Left lung (tissue), 10 donors: ENCODE measurements around the gene ROBO4. TPM values are rescaled to one million over a fixed set of nuclear protein-coding genes. Genes with fewer than 3 reads are reported as not detected.
A peak's percentile ranks its signal among the peaks of the same experiment; 100 is the strongest.

ENCODE experiments used
- ATAC-seq: fragments of 200-7000 bp; cut with Tn5 transposase; one replicate; pipeline ENCODE4 v1.9.1; 2020; ENCODE audit warnings: moderate library complexity
- DNase-seq, 4 donors: peaks; one replicate each; pipeline ENCODE4 v3.0.0-alpha.2; 2013 to 2020
- H3K27ac ChIP-seq, 2 donors: fragments of 200-600 bp; sonication (generic) in 1 of 2; one replicate each; pipeline versions ENCODE4 v1.5.0 to v1.8.0; 2020 to 2021
- H3K27me3 ChIP-seq, 2 donors: fragments of 200-600 bp; sonication (generic) in 1 of 2; one replicate each; pipeline versions ENCODE4 v1.5.0 to v1.8.0; 2020 to 2021
- H3K36me3 ChIP-seq, 2 donors: fragments of 200-600 bp; sonication (generic) in 1 of 2; one replicate each; pipeline versions ENCODE4 v1.5.0 to v1.8.0; 2020 to 2021
- H3K4me1 ChIP-seq, 2 donors: fragments of 200-600 bp; one replicate each; pipeline ENCODE4 v1.8.0; 2021
- H3K4me3 ChIP-seq, 2 donors: fragments of 200-600 bp; sonication (generic) in 1 of 2; one replicate each; pipeline versions ENCODE4 v1.5.0 to v1.8.0; 2020 to 2021; ENCODE audit warnings: mild to moderate bottlenecking in 1 of 2
- H3K9me3 ChIP-seq, 2 donors: fragments of 200-600 bp; sonication (generic) in 1 of 2; one replicate each; pipeline versions ENCODE4 v1.5.0 to v1.8.0; 2020 to 2021
- CTCF ChIP-seq, 2 donors: fragments of 200-600 bp; sonication (generic) in 1 of 2; IDR thresholded peaks; one replicate each; pipeline versions ENCODE4 v1.5.0 to v1.8.0; 2021; ENCODE audit warnings: antibody characterized with exemption in 2 of 2
- intact Hi-C, 2 donors: fragments of 100-400 bp; cut with DNase I; formaldehyde crosslinking; loops; one replicate each; pipeline versions ENCODE4 v1.11.2 to v1.14.2; 2022
- polyA plus RNA-seq, 6 donors: library from polyadenylated mRNA; unstranded; fragments of 120-200 nt; gene quantifications; one replicate each; pipeline ENCODE4 v1.2.1, GENCODE V29; 2013; ENCODE audit not compliant: insufficient read length in 6 of 6
- total RNA-seq, 2 donors: library from RNA; stranded (reverse); fragmentation: NEBNext Ultra II Directional; extraction: Animal tissue kit (Norgen Biotek cat#: 25700); gene quantifications; one replicate each; pipeline ENCODE4 v1.2.1, GENCODE V29; 2021
- donor health status: DM: no; HTN: yes; CAD: no.
- donor health status: DM: no; HTN: no; CAD: no.

The ROBO4 gene
- total and polyA plus RNA-seq, 8 donors, result 31.1 to 61.9 (median 44.1) TPM

- no peak for ATAC-seq
Observed at GRCh38 chr11:124870430-124870829, 27.2 kb downstream of the ROBO4 start.

DNA sequence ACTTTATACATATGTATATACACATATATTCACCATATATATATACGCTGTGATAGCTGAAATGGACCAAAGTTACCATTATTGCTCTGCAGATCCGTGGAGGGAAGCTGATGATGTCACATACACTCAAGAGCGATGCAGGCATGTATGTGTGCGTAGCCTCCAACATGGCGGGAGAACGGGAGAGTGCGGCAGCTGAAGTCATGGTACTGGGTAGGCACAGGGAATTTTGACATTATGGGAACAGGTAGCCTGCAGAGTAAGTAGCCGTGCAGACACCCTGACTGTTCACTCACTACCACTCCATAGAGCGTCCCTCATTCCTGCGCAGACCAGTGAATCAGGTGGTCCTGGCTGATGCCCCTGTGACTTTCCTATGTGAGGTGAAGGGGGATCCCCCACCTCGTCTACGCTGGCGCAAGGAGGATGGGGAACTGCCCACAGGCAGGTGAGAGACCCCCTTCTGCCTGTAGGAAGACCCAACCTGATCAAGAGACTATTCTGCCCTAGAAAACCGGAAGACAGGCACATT is 27.7 kb downstream of the ROBO4 start:
- no peaks in the 10 kb centered on the region for H3K36me3 ChIP-seq
- no peak for ATAC-seq
- no peaks in the 10 kb centered on the region for H3K9me3 ChIP-seq
- no peak for DNase-seq
- H3K4me3 ChIP-seq, result no peak overlapping the region
- peaks cover 9 to 45% of the 10 kb centered on the region in 2 donors for H3K4me1 ChIP-seq
- intact Hi-C loops, result no loop called here
- H3K27ac ChIP-seq, result no peak overlapping the region
- no peak for TF ChIP-seq CTCF (IDR thresholded peaks at IDR 0.05)
- H3K27me3 ChIP-seq, result peaks cover 69 to 100% of the 10 kb centered on the region in 2 donors

More at GRCh38 chr11:124870430-124870829, 27.2 kb downstream of the ROBO4 start:
- Histone ChIP-seq H3K9me3 (no peaks in the 10 kb centered on the region), H3K4me3 (no peak overlapping the region), H3K36me3 (no peaks in the 10 kb centered on the region), H3K4me1 (peaks cover 4 to 39% of the 10 kb centered on the region in 2 donors), H3K27ac (no peak overlapping the region), H3K27me3 (peaks cover 64 to 100% of the 10 kb centered on the region in 2 donors)
- no peak for DNase-seq
- intact Hi-C loops, result no loop called here
- no peak for TF ChIP-seq CTCF (IDR thresholded peaks at IDR 0.05)

DNA sequence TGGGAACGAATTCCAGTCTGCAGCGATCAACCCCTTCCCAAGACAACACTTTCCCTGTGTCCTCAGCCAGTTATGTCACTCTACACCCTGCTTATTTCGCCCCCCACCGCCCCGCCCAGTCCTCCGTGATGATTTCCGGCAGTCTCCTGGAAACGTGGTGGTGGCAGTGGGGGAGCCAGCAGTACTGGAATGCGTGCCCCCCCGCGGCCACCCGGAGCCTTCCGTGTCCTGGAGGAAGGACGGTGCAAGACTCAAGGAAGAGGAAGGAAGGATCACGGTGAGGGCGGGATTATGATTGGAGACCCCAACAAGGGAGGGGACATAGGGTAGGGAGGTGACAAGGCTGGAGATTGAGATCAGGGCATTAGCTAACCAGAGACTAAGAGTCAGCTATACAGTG is 28.3 kb downstream of the ROBO4 start:
- TF ChIP-seq CTCF (IDR thresholded peaks at IDR 0.05), result no peak
- Histone ChIP-seq H3K4me3 (no peak overlapping the region), H3K9me3 (no peaks in the 10 kb centered on the region), H3K27me3 (peaks cover 75 to 100% of the 10 kb centered on the region in 2 donors), H3K4me1 (peaks cover 9 to 45% of the 10 kb centered on the region in 2 donors), H3K27ac (no peak overlapping the region), H3K36me3 (no peaks in the 10 kb centered on the region)
- ATAC-seq, result no peak
- DNase-seq, result no peak
- intact Hi-C loops, result no loop called here

GRCh38 chr11:124868331-124869274 is 29.1 kb downstream of the ROBO4 start:
- intact Hi-C loops, result no loop called here
- Histone ChIP-seq H3K36me3 (no peaks in the 10 kb centered on the region), H3K27ac (no peak overlapping the region), H3K9me3 (no peaks in the 10 kb centered on the region), H3K4me1 (peaks cover 9 to 45% of the 10 kb centered on the region in 2 donors), H3K27me3 (peaks cover 82 to 100% of the 10 kb centered on the region in 2 donors), H3K4me3 (no peak overlapping the region)
- no peak for TF ChIP-seq CTCF (IDR thresholded peaks at IDR 0.05)
- no peak for ATAC-seq
- peak in 1 of 4 donors; percentile 78 for DNase-seq

GRCh38 chr11:124867700-124868099 is 30.0 kb downstream of the ROBO4 start:
- TF ChIP-seq CTCF (IDR thresholded peaks at IDR 0.05), result peak; percentile 41 to 44
- ATAC-seq (peak; percentile 49), DNase-seq (peak in 1 of 4 donors; percentile 52)
- intact Hi-C loops, result no loop called here
- H3K4me1 ChIP-seq, result peaks cover 9 to 52% of the 10 kb centered on the region in 2 donors
- H3K27ac ChIP-seq, result no peak overlapping the region
- peaks cover 83 to 100% of the 10 kb centered on the region in 2 donors for H3K27me3 ChIP-seq
- H3K9me3 ChIP-seq, result no peaks in the 10 kb centered on the region
- H3K4me3 ChIP-seq, result no peak overlapping the region
- H3K36me3 ChIP-seq, result no peaks in the 10 kb centered on the region
